NCI-H146 treated with DMSO at 0.1 percent for 48 hours (cell line): Measurements from ENCODE around the gene POLR2J.
"Not testable (repeated sequence)": the region's sequence is repeated elsewhere in the genome, so short reads cannot be mapped to it uniquely, and the experiment has no call there.

Experiments
- DNase-seq: peaks from one replicate; lab custom pipeline; 2025; ENCODE audit not compliant: unreplicated experiment; lab: John Stamatoyannopoulos, UW

POLR2J gene

DNA sequence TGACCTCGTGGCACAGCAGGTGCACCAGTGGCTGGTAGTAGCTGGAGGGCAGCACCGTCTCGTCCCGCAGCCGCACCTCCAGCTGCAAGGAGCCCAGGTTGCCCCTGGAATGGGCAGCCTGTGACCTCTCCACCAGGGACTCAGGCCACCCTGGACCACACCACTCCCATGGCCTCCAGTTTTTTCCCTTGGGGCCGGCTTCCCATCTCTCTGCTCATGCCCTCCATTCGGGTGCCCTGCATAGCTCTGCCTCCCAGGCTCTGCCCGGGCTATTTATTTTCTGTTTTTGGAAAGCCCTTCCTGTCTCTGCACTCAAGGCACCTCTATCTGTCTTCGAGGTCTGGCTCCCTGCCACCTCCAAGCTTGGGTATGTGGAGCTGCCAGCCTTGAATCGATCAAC is 18.1 kb upstream of the POLR2J start:
- not testable (repeated sequence) for DNase-seq

DNA sequence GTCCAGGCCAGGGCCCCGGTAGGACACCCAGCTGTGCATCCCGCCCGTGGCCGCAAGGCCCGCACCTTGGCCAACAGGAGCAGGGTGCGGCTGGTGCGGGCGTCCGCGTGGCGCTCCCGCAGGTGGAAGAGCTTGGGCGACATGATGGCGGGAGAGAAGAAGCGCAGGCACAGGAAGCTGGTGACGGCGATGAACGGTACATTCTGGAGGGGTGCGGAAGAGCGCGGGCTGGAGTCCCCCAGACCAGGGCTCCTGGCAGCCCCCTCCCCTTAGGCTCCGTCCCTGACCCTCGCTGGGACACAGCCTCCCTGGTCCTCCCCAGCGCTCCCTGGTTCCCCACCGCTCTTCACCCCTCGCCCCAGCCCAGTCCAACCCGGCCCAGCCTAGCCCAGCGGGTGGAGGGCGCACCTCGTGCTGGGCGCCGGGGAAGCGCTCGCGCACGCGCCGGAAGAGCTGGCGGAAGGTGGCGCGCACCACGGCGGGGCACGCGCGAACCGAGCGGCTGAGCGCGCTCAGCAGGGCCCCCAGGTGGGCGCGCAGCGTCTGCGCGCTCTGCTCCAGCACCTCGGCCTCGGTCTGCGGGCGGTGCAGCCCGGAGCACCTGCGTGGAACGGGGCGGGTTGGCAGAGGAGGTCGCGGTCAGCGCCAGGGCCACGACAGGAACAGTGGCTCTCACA is 15.9 kb upstream of the POLR2J start:
- not testable (repeated sequence) for DNase-seq

DNA sequence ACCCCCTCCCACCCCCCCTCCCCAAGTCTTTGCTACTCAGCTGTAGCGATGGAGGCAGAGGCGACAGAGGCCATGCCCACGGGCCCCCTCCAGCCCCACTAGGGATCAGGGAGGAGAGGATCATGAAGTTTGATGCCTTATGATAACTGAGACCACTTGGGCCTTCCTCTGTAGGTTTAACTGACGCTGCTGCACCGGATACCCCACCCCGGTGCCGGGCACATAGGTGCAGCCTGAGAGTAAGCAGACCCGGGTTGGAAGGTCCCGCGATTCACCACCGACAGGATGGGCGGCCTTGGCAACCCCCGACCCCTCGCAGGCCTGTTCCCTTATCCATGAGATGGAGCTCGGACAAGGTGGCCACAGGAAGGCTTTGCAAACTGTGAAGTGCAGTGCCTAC is 15.3 kb upstream of the POLR2J start:
- DNase-seq, result not testable (repeated sequence)

DNA sequence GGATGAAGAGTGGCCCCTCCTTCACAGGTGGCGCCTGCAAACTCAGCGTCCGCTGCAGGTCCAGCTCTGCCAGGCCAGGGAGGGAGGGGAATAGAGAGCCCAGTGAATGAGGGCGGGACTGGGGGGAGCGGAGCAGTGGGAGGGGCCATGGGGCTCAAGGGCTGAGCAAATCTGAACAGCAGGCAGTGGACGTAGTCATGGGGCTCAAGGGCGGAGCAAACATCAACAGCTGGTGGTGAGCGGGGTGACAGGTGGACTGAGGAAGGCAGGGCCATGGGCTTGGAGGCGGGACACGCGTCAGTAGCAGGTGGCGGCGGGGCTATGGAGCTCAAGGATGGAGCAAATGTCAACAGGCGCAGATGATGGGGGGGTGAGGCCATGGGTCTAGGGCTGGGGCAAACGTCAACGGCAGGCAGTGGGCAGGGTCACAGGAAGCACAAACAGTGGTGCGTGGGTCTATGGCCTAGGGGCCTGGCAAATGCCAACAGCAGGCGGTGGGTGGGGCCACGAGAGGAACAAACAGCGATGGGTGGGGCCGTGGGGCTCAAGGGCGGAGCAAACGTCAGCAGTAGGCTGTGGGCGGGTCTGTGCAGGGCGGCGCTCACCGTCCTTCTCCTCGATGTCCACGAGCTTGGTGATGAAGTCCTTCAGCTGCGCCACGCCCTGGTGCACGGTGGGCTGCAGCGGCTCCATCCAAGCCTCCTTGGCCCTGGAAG is 14.7 kb upstream of the POLR2J start:
- not testable (repeated sequence) for DNase-seq

DNA sequence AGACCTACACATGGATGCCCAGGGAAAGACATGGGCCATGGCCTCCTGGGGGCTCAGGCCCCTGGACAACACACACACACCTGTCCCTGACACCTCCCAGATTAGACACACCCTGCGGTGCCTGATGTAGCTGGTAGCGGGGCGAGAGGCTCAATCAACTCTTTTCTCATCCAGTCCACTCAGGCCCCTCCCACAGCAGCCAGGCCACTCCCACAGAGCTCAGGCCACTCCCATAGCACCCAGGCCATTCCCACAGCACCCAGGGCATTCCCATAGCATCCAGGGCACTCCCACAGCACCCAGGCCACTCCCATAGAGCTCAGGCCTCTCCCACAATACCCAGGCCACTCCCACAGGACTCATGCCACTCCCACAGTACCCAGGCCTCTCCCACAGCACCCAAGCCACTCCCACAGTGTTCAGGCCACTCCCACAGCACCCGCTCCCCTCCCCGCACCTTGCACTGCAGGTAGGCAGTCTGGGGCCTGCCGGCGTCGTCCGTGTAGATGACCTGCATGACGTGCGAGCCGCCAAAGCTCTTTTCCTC is 11.9 kb upstream of the POLR2J start:
- DNase-seq, result not testable (repeated sequence)

DNA sequence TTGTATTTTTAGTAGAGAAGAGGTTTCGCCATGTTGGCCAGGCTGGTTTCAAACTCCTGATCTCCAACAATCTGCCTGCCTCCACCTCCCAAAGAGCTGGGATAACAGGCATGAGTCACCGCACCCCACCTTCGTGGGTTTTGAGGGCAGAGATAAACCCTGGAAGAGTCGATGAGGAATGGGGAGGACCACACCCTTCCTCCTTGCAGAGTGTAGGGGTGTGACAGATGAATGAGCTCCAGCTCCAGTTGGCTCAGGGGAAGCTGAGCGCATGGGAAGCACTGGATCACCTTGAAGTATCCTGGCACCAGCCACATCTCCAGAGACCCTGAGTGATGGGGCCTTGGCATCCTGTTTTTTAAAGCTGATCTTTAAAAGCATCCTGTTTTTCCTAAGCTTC is 5.6 kb upstream of the POLR2J start:
- DNase-seq, result not testable (repeated sequence)

DNA sequence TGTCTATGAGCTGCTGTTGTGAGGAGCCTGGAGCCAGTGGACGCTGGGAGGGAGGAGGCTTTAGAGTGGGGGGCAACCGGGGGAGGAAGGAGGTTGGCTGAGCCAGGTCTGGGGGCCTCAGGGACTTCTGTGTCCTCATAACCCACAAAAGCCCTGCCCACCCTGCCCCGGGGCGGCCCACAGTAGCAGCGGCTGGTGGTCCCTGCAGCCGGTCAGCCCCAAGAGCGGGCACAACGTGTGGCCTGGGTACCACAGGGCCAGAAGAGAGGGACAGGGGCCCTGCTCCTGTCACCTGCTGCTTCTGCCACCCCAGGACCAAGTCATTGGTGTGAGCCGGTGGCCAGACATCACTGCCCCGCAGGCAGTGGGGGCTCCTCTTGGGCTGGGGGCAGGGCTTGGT is 3.2 kb upstream of the POLR2J start:
- DNase-seq, result not testable (repeated sequence)

DNA sequence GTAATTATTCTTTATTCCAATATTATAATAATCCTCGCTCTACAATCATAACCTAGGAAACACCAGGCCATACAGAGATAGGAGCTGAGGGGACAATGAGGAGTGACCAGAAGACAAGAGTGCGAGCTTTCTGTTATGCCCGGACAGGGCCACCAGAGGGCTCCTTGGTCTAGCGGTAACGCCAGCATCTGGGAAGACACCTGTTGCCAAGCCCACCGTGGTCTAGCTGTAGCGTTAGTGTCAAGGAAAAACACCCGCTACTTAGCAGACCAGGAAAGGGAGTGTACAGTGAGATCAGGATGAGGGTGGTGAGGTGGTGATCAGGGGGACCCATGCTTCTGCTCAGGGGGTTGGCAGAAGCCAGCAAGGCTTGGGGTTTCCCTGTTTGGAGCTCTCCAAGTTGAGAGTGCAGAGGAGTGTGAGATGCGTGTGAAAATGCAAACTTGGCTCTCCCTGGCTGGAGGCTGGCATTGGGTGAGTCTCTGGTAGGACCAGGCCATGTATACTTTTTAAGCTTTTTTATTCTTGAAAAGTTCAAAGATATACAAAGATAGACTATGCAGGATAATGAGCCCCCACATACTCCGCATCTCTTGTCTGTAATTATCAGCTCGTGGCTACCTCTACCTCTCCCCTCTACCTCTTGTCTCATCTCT is 1.4 kb upstream of the POLR2J start:
- not testable (repeated sequence) for DNase-seq

DNA sequence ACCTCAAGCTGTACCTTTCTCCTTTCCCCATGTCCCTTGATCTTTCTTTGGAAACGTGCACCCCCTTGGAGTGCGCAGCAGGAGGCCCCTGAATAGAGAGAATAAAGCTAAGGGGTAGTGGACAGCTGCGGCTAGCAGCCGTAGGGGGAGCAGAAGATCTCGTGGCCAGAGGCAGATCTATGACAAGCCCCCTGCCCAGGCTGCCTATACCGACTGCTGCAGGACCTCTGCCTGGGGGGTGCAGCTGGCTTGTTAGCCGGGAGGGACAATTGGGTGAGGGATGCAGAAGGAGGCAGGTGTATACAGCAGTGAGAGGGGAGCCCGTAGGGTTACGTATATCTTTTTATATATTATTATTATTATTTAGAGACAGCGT is 475 bp upstream of the POLR2J start:
- not testable (repeated sequence) for DNase-seq

DNA sequence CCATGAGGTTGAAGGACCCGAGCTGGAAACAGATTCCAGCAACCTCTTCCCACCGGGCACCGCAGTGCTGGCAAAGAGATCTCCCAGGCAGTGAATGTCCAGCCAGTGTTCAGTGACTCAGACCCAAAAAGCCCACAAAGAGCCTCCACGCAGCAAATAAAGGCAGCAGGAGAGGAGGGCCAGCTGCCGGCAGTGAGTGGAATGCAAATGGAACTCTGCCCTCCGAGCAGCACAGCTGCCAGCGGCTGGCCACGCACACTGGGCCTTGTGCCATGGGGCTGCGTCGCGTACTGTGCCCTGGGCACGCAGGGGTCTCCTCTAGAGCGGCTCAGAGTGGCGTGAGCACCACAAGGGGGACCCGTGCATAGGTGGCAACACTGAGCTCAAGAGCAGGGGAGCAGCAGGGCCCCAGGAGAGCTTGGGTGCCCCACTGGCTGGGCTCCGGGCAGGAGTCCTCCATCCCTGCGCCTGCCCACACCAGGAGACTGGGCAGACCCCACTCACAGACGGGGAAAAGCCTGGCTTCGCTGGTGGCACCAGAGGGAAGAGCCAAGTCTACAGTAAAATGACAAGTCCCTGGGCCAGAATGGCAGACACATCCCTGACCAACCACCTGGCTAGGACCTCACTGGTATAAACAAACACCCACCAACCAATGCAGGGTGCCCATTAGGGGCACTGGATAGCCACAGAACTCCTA is 3.8 kb downstream of the POLR2J start:
- not testable (repeated sequence) for DNase-seq

DNA sequence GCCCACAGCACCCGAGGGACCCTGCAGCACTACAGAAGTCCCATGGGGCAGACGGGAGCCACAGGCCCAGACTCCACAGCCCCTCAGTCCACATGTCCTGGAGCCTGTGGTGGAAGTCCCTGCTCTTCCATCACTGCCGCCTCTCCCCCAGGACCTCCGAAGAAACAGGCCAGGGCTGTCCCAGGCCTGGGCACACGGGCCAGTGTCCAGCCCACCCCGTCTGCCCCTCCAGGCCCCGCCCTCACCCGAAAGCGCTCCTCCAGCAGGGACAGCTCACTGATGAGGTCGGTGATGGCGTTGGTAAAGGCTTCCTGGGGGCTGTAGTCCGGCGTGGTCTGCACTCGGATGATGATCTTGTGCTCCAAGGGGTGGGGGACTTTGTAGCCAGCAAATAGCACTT is 4.6 kb downstream of the POLR2J start:
- DNase-seq, result not testable (repeated sequence)

DNA sequence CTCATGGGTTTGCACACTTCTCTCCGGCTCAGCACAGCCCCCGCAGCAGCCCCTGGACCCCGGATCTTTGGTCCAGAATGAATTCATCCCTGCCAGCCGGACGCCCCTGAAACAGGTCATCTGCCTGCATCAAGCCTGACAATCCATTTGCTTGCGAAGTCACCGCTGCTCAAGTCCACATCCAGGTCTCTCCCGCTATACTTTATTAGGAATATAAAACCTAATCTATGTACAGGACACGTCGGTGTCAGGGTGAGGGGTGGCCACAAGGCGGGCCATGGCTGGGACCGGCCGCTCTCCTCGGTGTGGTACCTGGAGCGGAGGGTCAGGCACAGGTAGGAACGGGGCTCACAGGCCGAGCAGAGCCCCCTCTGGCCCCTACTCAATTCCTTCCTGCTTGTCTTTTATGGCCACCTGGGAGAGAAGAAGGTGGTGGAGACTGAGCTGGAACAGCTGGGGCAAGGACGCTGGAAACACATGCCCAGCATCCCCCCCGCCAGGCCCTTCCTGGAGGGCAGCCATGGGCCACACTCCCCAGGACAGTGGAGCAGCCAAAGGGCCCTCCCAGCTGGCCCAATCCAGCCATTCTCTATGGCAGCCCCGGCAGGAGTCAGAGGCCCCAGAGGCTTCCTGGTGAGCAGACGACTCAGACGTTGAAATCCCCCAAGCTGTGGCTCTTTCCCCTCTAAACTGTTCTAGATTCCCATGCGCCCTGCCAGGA is 5.3 kb downstream of the POLR2J start:
- DNase-seq, result no peak

DNA sequence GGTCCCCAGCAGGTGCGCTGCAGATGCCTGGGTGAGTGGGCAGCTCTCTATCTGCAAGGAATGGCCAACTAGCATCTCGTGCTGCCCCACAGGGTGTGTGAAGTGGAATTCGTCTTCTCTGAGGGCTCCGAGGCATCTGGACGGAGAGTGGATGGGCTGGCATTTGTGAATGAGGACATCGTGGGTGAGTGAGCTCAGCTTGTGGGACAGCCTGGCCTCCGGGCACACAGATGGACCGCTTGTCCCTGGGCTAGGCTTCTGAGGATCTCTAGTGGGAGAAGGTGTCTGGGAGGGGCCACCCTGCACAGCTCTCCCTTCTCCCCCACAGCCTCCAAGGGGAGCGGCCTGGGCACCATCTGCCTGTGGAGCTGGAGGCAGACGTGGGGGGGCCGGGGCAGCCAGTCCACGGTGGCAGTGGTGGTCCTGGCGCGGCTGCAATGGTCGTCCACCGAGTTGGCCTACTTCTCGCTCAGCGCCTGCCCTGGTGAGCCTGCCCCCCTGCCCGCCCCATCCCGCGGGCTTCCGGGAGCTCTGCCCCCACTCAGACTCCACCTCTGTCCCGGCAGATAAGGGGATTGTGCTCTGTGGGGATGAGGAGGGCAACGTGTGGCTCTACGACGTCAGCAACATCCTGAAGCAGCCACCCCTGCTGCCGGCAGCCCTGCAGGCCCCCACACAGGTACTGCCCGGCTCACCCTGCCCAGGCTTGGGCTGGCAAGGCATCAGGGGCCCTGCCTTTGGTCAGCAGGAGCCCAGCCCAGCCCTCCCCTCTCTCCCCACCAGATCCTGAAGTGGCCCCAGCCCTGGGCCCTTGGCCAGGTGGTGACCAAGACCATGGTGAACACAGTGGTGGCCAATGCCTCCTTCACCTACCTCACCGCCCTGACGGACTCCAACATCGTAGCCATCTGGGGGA is 6.3 kb downstream of the POLR2J start:
- no peak for DNase-seq

DNA sequence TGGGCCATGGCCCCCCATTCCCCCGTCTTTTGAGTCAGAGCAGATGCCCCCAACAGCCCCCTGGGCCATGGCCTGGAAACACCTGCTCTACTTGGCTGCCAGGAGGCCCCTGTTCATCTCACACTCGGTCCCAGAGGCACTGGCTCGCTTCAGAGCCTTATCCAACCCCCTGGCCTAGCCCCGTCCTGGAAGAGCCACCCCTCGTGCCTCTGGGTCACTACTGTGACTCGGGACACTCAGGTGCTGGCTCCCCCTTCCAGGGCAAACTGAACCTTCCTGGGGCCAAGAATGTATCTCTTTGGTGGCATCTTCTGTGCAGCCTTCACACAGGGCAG is 7.0 kb downstream of the POLR2J start:
- DNase-seq, result no peak

DNA sequence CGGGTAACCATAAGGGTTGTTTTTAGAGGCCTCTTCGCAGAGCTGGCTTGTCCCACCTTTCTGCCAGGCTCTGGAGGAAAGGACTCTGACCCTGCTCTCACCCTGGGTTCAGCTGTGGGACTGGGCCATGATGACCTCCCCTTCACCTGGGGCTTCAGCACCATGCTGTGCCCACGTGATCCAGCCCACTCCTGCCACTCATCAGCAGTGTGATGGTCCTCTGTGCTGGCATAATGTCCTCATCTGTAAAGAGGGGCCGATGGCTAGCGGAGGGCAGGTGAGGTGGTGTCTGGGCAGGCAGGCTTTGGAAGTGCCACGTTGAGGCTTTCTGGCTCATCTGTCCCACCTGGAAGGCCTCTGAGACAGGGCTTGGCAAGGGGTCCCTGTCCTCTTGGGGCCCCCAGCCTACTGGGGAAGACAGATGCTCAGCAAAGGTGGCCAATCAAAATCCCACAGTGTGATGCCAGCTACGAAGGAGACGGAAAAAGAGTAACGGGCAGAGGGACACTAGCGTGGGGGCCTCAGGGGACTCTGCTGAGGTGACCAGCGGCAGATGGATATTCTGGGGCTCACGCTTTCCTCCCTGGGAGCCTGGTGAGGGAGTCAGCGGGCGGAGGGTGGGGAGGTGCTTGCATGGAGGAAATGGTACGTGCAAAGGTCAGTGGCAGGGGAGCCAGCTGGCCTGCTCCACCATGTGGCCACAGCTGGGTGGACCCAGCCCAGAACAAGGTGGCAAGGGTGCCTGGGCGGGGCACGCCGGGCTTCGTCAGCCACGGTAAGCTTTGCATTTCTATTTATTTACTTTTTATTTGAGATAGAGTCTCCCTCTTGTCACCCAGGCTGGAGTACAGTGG is 8.5 kb downstream of the POLR2J start:
- no peak for DNase-seq

DNA sequence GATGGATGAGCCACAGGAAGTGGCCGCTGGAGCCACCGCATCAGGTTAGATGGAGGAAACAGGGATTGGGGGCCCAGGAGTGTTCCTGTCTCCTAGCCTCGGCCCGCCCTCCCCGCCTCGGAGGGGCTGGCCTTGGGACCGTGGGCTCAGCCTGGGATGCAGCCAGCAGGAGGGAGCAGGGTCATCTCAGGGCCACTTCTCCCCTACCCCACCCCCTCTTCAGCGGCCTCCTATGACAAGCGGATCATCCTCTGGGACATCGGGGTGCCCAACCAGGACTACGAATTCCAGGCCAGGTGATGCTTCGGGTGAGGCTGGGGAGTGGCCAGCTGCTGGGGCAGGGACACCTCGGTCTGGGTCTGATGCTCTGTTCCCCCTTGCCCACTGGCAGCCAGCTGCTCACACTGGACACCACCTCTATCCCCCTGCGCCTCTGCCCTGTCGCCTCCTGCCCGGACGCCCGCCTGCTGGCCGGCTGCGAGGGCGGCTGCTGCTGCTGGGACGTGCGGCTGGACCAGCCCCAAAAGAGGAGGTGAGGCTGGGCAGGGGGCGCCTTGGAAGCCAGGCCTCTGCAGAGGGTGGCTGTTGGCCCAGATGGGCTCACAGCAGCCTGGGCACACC is 9.3 kb downstream of the POLR2J start:
- no peak for DNase-seq

DNA sequence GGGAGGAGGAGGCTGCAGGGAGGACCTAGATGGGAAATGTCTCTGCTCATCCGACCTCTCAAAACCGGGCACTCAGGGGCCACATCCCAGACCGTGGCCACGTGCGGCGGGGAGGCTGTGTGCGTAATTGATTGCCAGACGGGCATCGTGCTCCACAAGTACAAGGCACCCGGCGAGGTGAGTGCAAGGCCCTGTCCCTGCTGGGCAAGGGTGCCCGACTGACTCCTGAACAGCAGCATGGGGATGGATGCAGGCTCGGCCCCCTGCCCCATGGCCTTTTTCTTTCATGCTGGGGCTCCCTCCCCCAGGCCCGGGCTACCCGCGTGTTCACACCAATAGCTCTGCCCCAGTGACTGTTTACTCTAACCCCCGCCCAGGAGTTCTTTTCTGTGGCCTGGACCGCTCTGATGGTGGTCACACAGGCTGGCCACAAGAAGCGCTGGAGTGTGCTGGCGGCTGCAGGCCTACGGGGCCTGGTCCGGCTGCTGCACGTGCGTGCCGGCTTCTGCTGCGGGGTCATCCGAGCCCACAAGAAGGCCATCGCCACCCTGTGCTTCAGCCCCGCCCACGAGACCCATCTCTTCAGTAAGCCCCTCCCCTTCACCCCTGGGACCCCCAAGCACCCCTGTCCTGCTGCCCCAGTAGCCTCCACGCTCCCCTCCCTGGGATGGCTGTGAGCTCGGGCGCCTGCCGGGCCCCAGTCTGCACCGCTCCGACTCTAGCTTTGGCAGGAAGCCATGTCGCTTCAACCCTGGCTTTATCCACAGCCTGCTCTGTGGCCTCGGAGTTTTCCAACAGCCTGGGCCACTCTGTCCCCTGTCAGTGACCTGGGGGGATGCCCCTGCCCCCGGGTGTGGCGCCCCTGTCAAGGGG is 10.0 kb downstream of the POLR2J start:
- no peak for DNase-seq
